Mucosa of stomach (tissue), 1 donor: ENCODE measurements around the gene TBL1XR1.

Experiments
- H3K27me3 ChIP-seq: one replicate; pipeline ENCODE4 v1.7.0; 2013; ENCODE audit warnings: mild to moderate bottlenecking, low read length; ENCODE audit not compliant: control insufficient read depth, insufficient read depth
- H3K36me3 ChIP-seq: one replicate; pipeline ENCODE4 v1.7.0; 2013; ENCODE audit warnings: low read length; ENCODE audit not compliant: control insufficient read depth, insufficient read depth
- H3K4me1 ChIP-seq: one replicate; pipeline ENCODE4 v1.7.0; 2013; ENCODE audit warnings: mild to moderate bottlenecking, low read length; ENCODE audit not compliant: control insufficient read depth, insufficient read depth
- H3K4me3 ChIP-seq: one replicate; pipeline ENCODE4 v1.7.0; 2013; ENCODE audit warnings: low read length
- H3K9ac ChIP-seq: one replicate; pipeline ENCODE4 v1.7.0; 2013; ENCODE audit warnings: mild to moderate bottlenecking, low read length, moderate library complexity
- H3K9me3 ChIP-seq: one replicate; pipeline ENCODE4 v1.7.0; 2013; ENCODE audit warnings: mild to moderate bottlenecking, low read length, moderate library complexity; ENCODE audit not compliant: control insufficient read depth
- donor health status: Pancreatic carcinoma.

Gene TBL1XR1

GRCh38 chr3:177062052-177062732 is 135.1 kb downstream of the TBL1XR1 start:
- Histone ChIP-seq H3K4me3 (no peak overlapping the region), H3K27me3 (no peaks in the 10 kb centered on the region), H3K36me3 (no peaks in the 10 kb centered on the region), H3K9me3 (no peaks in the 10 kb centered on the region), H3K9ac (no peak overlapping the region), H3K4me1 (peaks cover 12% of the 10 kb centered on the region)

DNA sequence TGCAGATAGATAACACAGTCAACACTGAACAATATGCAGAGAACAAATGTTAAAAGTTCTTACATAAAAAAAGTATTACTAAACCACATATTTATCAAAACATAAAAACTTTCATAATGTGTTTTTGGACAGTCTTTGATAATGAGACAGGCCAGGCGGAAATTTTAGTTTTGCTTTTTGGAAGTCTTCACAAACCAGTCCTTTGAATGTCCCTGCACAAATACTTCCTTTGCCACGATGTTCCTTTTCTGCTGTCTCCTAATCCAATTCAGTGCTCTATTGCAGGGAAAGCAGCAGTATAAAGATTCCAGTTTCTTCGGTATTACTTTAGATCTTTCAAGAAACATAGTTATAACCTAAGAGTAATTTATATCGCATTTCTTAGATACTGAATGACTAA is 135.9 kb downstream of the TBL1XR1 start:
- Histone ChIP-seq H3K4me3 (no peak overlapping the region), H3K27me3 (no peaks in the 10 kb centered on the region), H3K9ac (no peak overlapping the region), H3K9me3 (no peaks in the 10 kb centered on the region), H3K36me3 (no peaks in the 10 kb centered on the region), H3K4me1 (peaks cover 10% of the 10 kb centered on the region)

- peaks cover 4% of the 10 kb centered on the region for H3K4me1 ChIP-seq
Observed at GRCh38 chr3:177060492-177060891, 136.8 kb downstream of the TBL1XR1 start.

DNA sequence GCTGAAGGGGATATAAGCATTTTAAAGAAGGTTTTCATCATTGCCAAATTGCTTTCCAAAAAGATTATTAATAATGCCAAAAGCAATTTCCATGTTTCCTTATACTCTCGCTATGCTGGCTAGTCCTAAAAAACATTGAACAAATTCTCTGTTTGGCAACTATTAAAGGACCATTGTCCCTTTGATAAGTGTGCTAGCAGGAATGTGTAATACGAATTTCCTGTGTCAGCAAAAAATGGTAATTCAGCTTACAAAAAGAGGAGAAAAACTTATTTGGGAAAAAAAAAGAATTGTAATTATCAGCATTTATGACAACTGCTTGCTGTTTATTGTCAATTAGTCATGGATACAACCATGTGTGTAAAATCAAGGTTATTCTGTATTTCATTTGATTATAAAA is 138.6 kb downstream of the TBL1XR1 start:
- H3K36me3 ChIP-seq: no peaks in the 10 kb centered on the region
- H3K4me3 ChIP-seq: no peak overlapping the region
- no peaks in the 10 kb centered on the region for H3K27me3 ChIP-seq
- peaks cover 6% of the 10 kb centered on the region for H3K4me1 ChIP-seq
- H3K9me3 ChIP-seq: no peaks in the 10 kb centered on the region
- H3K9ac ChIP-seq: no peak overlapping the region

More at GRCh38 chr3:177060492-177060891, 136.8 kb downstream of the TBL1XR1 start:
- H3K9ac ChIP-seq: no peak overlapping the region
- H3K27me3 ChIP-seq: no peaks in the 10 kb centered on the region
- H3K9me3 ChIP-seq: no peaks in the 10 kb centered on the region
- no peaks in the 10 kb centered on the region for H3K36me3 ChIP-seq
- no peak overlapping the region for H3K4me3 ChIP-seq

DNA sequence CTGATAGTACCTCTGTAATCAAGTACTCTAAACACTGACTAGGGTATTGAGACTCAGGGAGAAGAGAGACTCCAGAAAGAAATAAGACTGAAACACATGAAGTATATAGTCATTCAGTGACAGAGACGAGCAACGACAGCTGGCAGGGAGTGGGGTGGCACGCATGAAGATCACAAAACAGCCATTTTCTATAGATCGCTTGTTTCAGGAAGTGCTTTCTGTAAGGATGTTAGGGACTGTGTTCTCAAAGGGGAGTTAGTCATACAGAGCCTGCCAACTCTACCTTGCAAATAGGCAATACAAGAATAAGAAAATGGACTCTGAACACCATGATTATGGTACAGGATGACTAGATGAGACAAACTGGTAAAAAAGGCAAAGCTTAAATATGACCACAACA is 139.5 kb downstream of the TBL1XR1 start:
- H3K9me3 ChIP-seq: no peaks in the 10 kb centered on the region
- no peak overlapping the region for H3K9ac ChIP-seq
- H3K4me3 ChIP-seq: no peak overlapping the region
- H3K27me3 ChIP-seq: no peaks in the 10 kb centered on the region
- H3K36me3 ChIP-seq: no peaks in the 10 kb centered on the region
- H3K4me1 ChIP-seq: peaks cover 9% of the 10 kb centered on the region

GRCh38 chr3:177056927-177057326 is 140.4 kb downstream of the TBL1XR1 start:
- H3K9ac ChIP-seq: no peak overlapping the region
- H3K9me3 ChIP-seq: no peaks in the 10 kb centered on the region
- no peaks in the 10 kb centered on the region for H3K36me3 ChIP-seq
- H3K27me3 ChIP-seq: no peaks in the 10 kb centered on the region
- no peak overlapping the region for H3K4me3 ChIP-seq
- H3K4me1 ChIP-seq: peaks cover 9% of the 10 kb centered on the region

DNA sequence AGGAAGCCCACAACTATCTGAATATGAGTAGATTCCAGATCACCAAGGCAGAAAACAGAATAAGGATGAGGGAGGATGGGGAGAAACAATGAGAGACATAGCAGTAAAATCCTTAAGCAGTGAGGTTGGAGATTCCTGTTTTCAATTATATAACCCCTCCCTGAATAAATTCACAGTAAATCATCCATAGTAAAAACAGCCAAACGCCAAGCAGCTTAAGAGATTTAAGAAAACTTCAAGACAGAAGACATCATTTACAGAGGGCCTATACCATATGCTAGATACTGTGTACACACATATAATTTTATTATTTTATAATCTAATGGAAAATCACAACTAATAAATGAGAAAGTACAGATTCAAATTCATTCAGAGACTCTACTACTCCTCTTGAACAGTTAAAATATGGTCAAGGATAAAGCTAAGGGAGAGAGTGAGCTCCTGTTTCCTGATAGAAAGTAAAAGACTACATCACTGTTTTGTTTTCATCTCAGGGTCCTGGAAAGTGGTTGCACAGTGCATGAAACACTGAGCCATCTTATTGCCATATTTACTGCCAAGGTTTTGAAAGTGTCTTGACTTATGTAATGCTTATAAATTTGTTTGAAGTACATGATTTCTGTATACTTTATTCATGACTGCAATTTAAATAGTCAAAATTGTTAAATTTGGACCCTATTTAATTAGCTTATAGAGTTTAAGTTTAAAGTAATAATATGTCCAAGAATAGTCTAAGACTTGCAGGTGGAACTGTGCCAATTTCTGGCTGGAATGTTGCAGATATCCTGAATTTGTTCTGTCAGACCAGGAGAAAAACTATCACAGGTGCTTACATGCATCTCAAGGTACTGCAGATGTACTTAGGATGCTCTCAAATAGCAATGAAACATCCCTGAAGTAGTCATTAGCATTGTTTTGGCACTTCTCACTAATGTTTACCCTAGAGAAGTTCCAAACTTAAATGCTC is 141.4 kb downstream of the TBL1XR1 start:
- H3K4me3 ChIP-seq: no peak overlapping the region
- H3K4me1 ChIP-seq: peaks cover 9% of the 10 kb centered on the region
- no peaks in the 10 kb centered on the region for H3K27me3 ChIP-seq
- H3K9me3 ChIP-seq: no peaks in the 10 kb centered on the region
- H3K9ac ChIP-seq: no peak overlapping the region
- no peaks in the 10 kb centered on the region for H3K36me3 ChIP-seq

DNA sequence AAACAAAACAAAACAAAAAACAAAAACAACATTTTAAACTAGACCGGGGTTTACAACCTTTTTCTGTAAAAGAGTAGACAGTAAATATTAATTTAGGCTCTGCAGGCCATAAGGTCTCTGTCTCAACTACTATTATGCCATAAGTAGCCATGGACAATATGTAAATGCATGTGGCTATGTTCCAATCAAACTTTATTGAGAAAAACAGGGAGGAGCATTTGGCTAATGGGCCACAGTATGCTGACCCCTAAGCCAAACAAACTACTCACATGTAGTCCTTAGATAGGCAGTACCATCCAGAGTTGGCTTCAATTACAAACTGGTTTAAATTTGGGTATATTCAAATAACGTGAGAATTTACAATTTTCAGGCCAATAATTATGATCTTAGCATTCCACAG is 144.2 kb downstream of the TBL1XR1 start:
- Histone ChIP-seq H3K9me3 (no peaks in the 10 kb centered on the region), H3K9ac (no peak overlapping the region), H3K27me3 (no peaks in the 10 kb centered on the region), H3K36me3 (no peaks in the 10 kb centered on the region), H3K4me1 (peaks cover 9% of the 10 kb centered on the region), H3K4me3 (no peak overlapping the region)

DNA sequence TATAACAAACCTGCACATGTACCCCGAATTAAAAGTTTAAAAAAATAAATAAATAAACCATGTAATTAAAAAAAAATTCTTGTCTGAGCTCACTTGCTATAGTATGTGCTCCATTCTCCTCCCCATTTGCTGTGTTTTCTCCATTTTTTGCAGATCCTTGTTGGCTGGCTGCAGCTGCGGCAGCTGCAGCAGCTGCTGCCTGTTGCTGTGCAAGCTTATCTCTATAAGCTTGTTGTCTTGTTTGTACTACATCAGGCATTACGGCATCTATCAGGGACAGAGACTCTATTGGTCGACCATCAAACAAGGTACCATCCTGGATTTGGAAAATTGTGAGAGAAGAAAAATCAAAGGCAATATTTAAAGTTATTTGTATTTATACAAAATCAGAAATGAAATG is 145.9 kb downstream of the TBL1XR1 start:
- H3K9me3 ChIP-seq: no peaks in the 10 kb centered on the region
- no peaks in the 10 kb centered on the region for H3K27me3 ChIP-seq
- H3K4me1 ChIP-seq: peaks cover 9% of the 10 kb centered on the region
- no peak overlapping the region for H3K9ac ChIP-seq
- no peak overlapping the region for H3K4me3 ChIP-seq
- no peaks in the 10 kb centered on the region for H3K36me3 ChIP-seq

GRCh38 chr3:177050501-177051237 is 146.6 kb downstream of the TBL1XR1 start:
- Histone ChIP-seq H3K9me3 (no peaks in the 10 kb centered on the region), H3K9ac (no peak overlapping the region), H3K36me3 (no peaks in the 10 kb centered on the region), H3K27me3 (no peaks in the 10 kb centered on the region), H3K4me1 (peaks cover 9% of the 10 kb centered on the region), H3K4me3 (no peak overlapping the region)

DNA sequence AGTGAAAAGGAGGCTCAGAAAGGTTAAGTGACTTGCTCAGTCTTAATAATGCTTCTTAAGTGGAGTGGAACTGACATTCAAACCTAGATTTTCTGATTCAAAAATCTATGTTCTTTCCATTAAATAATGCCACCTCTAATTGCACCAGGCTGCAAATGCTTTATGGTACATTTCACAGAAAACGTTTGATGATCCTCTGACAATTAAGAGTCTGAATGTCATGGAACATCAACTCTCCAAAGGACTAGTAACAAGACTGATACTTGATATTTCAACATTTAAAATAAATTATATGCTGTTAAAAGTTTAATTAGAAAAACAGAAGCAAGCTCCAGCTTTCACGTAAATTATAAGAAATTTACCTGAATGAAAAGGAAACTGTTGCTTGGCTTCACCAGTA is 151.5 kb downstream of the TBL1XR1 start:
- Histone ChIP-seq H3K9me3 (no peaks in the 10 kb centered on the region), H3K27me3 (no peaks in the 10 kb centered on the region), H3K36me3 (no peaks in the 10 kb centered on the region), H3K9ac (no peak overlapping the region), H3K4me3 (no peak overlapping the region), H3K4me1 (peaks cover 11% of the 10 kb centered on the region)

GRCh38 chr3:177045222-177045621 is 152.1 kb downstream of the TBL1XR1 start:
- Histone ChIP-seq H3K36me3 (no peaks in the 10 kb centered on the region), H3K27me3 (no peaks in the 10 kb centered on the region)

More at GRCh38 chr3:177045222-177045621, 152.1 kb downstream of the TBL1XR1 start:
- H3K9me3 ChIP-seq: no peaks in the 10 kb centered on the region
- H3K4me3 ChIP-seq: no peak overlapping the region
- no peak overlapping the region for H3K9ac ChIP-seq
- H3K4me1 ChIP-seq: peaks cover 8% of the 10 kb centered on the region
